ENCODE results near the gene UCP3.

Gene UCP3

DNA sequence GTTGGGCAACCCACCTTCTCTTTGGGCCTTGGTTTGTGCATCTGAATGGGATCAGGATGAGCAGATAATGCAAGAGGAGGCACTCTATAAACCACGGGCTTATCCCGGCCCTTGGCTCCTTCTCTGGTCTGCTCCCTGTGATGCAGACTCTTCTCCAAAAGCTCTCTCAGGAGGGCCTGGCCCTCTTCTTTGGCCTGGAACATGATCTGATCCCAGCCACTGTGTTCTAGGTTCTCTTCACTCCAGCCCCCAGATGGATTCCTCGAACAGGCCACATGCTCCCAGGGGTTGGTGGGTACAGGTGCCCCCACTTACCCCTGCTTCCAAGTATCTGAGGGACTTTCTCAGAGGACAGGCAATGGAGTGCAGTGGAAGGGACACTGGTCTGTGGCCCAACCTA lies 8.7 kb upstream of the UCP3 start:
- no peak for DNase-seq

DNA sequence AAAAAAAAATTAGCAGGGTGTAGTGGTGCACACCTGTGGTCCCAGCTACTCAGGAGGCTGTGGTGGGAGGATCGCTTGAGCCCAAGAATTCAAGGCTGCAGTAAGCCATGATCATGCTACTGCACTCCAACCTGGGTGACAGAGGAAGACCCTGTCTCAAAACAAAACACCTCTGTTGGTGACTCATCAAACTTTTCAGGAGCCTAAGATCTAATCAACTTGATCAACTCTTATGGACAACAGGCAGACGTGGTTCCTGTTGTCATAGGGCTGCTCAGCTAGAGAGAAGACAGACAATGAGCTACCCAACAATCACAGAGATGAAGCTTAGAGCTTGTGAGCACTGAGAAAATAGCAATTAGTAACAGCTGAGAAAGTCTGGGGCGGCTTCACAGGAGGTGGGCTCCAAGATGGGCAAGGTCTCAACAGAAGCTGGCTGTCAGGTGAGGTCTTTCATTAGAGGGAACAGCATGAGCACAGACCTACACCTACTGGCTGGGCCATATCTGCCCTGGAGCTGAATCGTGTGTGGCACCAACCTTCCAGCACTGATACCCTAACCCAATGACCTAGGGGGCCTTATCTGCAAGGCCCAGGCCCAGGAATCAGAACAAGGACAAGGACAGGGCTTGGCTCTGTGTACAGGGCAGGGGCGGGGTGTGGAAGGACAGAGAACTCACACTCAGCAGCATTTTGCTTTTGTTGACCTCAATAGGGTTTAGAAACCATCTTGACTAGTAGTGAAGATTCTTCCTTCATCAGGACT lies 7.2 kb upstream of the UCP3 start:
- DNase-seq = no peak

DNA sequence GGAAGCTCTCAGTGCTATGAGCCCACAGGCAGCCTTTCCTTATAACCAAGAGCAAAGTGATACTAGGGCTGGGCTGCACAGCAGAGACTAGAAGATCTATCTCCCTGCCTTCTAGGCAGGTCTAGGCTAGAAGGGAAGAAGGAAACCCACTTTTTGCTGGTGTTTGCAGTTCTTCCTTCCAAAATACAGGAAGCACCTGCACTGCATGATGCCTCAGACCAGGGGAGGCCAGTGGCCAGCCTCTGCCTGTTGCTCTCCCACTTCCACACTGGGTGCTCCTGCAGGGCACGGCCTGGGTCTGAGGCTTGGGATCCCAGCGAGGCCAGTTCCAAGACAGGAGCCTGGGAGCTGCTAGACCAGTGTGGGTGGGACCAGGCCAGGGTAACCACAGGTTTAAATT lies 6.0 kb upstream of the UCP3 start:
- DNase-seq = no peak

DNA sequence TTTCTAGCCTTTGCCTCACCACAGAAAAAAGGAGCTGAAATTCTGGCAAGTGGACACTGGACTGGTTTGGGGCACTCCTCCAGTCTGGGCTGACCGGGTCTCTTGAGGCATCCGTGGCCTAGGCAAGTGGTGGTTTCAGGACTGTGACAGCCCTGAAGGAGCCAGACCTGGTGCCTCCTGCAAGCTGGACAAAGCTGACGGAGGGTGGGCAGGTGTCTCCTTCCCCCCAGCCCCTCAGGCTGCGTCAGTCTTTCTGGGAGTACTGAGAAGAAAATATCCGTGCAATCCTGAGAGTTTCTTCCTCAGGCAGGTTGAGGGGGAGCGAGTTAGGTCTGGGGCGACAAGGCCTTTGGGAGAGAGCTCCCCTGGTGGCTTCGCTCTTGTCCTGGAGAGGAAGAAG lies 4.3 kb upstream of the UCP3 start:
- no peak for DNase-seq

DNA sequence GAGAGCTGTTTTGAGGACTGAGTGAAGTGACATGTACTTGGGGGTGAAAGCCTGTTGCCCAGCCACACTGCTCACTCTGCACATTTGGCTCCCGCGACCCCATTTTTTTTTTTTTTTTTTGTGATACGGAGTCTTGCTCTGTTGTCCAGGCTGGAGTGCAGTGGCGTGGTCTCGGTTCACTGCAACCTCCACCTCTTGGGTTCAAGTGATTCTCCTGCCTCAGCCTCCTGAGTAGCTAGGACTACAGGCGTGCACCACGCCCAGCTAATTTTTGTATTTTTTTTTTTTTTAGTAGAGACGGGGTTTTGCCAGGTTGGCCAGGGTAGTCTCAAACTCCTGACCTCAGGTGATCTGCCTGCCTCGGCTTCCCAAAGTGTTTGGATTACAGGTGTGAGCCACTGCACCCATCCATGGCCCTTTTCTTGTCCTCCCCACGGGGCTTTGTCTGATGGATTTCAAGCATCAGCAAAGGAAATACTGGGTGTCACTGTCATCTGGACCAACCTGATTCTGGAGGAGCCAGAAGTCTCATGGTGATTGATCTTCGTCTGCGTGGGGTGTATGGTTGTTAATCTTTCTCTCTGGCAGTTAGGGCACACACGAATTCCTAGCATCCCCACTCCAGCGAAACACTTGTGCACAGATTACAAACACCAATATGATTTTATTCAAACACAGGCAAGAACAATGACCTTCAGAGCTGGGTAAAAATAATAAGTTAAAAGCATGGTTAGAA lies 3.4 kb upstream of the UCP3 start:
- peak; percentile 54 for DNase-seq

DNA sequence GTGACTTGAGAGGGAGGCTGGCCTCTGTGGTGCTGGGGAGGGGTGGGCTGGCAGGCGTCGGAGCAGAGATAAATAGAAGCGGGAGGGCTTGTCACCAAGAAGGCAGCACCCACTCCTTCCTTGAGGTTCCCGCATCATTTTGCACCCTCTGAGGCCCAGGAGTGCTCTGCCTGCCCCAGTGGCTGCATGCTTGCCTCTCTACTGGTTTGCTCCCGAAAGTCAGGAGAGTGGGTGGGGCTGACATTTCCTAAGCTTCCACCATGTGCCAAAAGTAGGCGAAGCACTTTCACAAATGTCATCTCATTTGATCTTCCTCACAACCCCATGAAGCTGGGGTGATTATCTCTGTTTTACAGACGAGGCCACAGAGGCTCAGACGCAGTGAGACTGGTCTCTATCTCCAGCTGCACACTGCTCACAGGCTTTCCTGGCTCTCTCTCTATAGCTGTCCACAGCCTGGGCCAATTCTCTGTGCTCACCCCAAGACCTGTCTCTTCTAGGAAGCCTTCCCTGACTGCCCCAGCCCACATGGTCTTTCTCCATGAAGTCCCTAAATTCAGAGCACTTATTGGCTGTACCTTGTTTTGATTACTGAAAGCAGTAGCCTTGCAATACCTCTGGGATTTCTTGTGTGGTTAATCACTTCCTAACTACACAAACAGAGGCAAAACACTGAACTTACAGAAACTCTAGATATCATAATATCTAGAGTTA lies 2.6 kb upstream of the UCP3 start:
- DNase-seq = peak; percentile 74

DNA sequence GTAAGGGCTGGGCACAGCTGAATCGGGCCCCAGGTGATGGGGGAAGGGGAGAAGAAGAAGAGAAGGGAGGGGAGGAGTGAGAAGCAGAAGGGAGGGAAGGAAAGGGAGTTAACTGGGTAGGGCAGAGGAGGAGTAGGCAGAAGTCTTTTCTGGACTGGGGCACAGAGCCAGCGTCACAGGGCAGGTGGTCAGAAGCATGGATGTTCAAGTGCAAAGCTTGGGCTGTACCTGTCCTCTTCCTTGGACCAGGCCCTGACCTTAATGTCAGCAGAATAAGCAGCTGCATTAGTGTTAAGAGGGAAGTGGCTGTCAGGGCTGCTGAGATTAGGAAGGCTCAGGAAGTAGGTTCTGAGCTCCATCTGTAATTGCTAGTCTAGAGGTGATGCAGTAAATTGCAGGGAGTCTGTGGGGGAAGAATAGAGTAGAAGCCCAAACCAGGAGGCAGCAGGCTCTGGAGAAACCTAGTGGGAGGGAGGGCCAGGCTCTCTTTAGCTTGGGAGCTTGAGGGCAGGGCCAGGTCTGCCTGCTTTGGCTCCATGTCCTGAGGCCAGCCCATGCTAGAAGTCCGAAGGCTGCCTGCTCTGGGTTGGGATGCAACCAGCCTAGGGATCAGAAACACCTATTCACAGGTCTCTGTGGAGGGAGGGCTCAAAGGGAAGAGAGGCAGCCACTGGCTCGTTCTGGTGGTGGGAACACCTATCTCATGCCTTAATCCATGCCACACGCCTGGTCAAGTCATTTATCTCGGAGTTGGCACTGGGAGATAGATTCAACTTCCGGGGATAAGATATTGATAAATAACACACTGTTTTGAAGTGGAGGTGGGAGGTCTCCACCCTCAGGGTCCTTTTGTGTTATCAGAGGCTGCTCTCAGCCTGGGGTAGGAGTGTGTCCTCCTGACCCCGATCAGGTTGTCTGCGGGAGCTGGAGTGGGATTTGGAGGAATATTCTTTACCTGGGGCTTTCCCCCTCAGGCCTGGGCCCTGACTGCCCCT lies 1.7 kb upstream of the UCP3 start:
- peak; percentile 55 for DNase-seq

DNA sequence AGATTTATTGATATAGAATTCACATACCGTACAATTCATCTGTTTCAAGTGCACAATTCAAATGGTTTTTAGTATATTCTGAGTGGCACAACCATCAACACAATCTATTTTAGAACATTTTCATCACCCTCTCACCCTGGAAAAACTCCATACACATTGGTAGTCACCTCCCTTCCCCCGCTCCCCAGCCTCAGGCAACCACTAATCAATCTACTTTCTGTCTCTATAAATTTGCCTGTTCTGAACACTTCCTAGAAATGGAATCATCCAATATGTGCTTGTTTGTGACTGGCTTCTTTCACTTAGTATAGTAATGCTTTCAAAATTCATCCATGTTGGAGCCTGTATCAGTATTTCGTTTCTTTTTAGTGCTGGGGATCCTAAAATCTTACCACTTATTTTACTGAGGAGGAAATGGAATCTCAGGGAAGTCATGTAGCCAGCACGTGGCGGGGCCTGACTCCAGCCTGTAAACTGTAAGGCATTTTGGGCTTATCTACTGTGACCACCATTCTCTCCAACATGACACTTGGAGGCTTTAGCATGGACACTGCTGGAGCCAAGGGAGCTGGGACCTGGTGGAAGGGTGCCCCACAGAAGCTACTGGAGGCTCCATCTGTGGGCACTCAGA lies 905 bp upstream of the UCP3 start:
- peak; percentile 47 for DNase-seq

DNA sequence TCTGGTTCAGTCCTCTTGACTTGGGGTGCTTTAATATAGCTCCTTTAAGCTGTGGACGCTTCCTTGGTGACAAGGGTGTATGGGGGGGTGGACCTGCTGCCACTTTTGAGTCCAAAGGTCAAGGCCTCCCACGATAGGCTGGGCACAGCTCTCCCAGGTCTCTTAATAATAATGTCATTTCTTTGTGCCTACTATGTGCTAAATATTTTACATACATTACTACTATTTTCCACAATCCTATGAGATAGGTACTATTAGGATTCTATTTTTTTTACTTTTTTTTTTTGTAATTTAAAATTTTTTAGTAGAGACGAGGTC lies 304 bp upstream of the UCP3 start:
- DNase-seq = no peak

DNA sequence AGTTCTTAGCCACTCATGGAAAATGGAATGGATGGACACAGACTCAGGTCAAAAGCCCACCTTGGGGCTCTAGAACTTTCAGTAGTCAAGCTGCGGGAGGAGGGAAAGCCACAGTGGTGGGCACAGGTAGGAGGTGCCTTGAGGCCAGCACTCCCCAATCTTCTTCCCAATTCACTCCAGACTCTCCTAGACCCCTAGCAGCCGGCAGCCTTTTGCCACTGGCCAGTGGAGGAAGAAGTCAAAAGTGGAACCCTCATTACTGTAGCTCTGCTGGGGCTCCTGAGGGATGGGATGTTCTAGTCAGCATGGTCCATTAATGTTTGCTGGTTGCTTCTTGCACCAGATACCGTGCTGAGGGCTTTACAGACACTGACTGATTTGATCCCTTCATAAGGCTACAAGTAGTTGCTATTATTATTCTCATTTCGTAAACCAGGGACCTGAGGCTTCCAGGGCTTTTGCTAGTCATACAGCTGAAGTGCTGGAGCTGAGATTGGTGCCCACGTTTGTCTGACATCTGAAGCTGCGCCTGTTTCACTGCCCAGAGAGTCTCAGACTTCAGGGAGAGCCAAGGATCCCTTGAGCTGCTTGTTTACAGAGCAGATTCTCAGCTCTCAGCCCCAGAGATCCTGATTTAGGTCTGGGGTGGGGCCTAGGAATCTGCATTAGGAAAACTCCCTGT lies 1.1 kb downstream of the UCP3 start:
- DNase-seq = peak; percentile 52

DNA sequence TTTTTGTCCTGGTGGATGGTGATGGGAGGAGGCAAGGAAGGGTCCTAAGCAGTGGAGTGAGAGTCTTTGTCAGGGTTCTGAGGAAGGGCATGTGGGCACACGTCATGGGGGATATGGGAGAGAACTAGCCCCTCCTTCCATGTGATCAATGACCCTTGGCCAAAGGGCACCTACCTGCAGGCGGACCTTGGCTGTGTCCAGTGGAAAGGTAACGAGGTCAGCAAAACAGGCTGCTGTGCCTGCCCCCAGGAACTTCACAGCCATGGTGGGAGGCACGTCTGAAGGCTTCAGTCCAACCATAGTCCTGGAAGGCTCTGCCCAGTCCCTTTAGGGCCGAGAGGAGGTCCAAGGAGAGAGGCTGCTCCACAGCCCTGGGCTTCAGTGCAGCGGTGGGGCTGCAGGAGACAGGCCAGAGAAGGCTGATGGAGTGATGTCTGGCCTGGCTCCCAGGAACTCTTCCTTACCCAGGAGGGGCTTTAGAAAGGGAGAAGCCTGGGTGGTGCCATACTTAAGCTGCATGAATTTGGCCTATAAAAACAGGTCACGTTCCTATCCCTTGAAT lies 2.1 kb downstream of the UCP3 start:
- DNase-seq = peak; percentile 55

DNA sequence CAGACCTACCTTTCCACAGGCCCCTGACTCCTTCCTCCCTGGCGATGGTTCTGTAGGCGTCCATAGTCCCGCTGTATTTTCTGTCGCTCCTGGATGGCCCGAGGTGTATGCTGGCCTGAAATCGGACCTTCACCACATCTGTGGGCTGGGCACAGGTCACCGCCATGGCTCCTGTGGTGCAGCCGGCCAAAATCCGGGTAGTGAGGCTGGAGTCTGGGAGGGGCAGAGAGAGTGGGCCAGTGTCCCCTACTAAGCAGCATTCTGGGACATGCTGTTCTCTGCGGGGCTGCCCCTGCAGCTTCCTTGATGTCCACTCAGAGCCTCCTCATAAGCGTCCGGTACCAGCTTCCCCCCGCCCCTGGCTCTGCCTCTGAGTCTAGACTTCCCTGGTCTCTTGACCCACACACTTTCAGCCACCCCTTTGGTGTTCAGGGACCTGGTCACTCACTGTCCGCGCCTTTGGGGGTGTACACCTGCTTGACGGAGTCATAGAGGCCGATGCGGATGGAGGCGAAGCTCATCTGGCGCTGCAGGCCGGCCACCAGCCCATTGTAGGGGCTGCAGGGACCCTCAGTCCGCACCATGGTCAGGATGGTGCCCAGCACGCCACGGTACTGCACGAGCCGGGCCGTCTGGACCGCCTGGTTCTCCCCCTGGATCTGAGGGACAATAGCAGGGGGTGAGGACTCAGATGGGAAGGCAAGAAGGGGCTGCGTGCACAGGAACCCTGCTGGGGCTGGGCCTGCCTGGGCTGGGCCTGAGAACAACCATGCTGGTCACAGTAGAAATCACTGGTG lies 3.0 kb downstream of the UCP3 start:
- peak; percentile 57 for DNase-seq

DNA sequence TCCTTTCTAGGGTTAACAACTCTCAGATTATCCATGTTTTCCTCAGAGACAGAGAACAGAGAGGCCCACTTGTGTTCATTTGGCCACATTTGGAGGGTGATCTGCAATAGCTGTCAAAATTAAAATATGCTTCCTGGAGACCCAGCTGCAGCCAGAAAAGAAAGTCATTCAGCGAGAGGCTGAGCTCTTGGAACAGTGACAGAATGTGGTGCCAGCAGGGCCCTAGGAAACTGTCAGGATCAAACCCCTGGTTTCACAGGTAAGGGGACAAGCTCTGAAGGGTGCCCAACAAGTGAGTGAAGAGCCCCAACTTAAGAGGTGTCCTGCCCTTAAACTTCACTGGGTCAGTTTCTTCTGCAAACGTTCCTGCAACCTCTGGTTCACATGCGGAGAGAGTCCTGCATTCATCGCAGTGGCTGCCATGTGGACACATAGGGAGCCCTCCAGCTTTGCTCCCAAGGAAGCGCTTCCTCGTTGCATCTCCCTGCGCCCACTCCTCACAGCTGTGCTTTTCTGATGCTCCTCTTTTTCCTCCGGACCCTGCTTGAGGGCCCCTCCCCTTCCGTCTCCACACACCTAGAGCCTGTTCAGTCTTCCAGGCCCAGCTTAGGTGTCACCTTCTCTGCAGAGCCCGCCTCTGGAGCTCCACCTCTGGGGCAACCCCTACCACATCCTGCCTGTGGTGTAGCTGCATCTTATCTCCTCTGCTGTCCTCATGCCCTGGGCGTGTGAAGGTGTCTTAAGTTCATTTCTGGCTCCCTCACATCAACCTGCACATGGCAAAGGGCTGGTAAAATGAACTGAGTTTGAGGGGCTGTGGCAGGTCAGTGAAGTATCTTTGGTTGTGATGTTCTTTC lies 3.9 kb downstream of the UCP3 start:
- DNase-seq = peak; percentile 85

DNA sequence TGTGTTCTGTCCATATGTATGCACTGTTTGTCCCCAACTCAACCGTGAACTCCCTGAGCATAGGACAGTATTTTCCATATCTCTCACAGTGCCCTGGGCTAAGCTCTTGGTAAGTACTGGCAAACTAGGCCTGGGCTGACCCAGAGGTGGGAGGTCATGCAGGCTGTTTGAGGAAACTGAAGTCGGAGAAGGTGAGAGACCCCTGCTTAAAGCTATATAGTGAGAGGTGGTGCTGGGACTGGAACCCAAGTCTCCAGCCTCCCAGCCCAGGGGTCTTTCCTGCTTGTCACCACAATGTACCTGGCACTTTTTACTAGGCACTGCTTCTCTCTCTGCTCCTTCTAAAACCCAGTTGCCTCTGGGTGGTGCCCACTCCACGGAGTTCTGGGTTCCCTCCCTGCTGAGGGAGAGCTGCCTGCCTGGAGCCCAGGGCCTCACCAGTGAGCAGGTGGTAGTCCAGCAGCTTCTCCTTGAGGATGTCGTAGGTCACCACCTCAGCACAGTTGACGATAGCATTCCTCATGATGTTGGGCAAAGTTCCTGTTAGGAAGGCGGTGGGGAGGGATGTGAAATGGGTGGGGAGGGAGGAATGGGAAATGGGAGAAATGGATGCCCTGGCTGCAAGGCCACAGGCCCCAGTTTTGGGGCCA lies 4.7 kb downstream of the UCP3 start:
- DNase-seq = peak; percentile 56

DNA sequence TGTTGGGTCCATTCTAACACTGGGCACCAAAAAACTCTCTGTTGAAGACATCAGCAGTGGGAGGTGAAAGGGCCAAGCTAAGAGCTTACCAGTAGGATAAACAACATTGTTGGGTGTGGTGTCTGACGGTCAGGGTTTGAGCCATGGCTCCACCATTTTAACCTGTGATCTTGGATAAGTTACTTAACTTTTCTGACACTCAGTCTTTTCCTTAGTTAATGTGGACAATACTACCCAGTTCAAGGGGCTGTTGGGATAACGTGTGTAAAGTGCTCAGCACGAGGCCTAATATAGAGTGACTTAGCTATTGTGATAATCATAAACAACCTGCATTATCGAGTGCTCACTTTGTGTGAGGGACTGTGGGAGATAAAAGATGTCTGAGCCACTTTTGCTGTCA lies 6.1 kb downstream of the UCP3 start:
- DNase-seq = peak; percentile 28

DNA sequence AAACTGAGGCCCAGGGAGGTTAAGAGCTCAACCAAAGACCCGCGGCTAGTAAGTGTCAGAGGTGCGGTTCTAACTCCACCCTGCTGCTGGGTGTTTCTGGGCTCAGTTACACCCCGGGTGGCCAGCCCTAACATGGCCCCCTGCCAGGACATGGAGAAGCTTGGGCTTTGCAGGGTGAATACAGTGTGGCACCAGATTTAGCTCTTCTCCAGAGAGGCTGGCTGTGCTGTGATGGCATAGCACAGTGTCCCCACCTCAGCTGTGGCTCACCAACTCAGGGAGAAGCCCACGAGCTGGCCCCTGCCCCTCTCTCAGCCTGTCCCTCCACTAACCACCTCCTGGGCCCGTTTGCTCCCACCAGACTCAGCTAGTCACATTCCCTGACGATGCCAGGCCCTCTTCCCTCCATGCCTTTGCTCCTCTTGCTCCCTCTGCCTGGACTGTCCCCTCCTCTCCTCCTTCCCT lies 7.0 kb downstream of the UCP3 start:
- peak; percentile 51 for DNase-seq

DNA sequence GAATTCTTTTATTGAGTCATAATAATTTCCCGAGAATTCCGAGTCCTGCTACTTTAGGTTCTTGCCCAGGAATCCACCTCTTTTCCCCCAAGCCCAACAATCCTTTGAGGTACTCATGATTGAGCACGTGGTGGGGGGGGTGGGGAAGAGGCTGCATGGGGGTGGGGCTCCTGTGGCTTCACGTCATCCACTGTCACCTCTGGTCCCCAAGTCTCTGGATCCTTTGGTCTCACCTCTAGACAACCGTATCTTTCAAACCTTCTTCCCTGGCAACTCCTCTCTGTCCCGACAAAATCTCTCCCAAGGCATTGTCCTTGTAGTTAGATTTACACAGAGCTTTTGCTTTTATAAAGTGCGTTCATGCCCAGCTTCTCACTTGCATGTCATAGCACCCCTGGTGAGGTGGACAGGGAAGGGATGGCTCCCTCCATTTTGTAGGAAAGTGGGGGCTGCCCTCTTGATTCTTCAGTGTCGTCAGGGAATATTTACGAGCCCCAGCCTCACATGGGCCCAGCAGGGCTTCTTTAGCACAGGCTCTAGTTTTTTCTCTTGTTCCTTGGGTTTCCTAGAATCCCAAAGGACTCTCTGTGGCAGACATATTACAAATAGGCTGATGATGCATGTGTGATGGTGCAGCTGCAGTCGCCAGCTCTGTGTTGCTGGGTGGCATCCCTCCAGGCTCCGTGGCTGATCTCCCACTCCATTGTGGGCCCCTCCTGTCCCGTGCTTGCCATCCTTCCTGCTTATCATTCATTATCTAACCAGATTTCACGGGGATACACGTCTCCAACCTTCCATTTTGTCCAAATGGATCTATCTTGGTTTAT lies 8.4 kb downstream of the UCP3 start:
- DNase-seq = peak; percentile 58

Measured in activated CD8-positive, alpha-beta memory T cell treated with anti-CD3 and anti-CD28 coated beads for 24 hours (primary cell).